Measurements from ENCODE around the gene SMYD5. TPM values are rescaled to one million over a fixed set of nuclear protein-coding genes. Genes with fewer than 3 reads are reported as not detected.
A peak's percentile ranks its signal among the peaks of the same experiment; 100 is the strongest.
"Not testable (repeated sequence)": the region's sequence is repeated elsewhere in the genome, so short reads cannot be mapped to it uniquely, and the experiment has no call there.

Gene SMYD5
- total RNA-seq, 1 experiment from 2014 or later, result 49.4 TPM

- no peaks in the 10 kb centered on the region for H3F3A ChIP-seq (ENCODE audit: low read length, unreplicated experiment)
- H3K9me2 ChIP-seq (replicated peaks; ENCODE audit: low read length), result no peaks in the 10 kb centered on the region
- H3K4me2 ChIP-seq (ENCODE audit: low read length), result no peak overlapping the region
- no TSS peak for BruUV-seq (replicated peaks)
- ChIA-PET POLR2A (ENCODE audit: unreplicated experiment) (no interaction called here), CTCF (interaction anchor here (0.6 kb wide), 1 partner anchor 1450 kb away, joined by 4 read pairs; no protein-coding TSS in a partner anchor)
- intact Hi-C loops (cut with micrococcal nuclease), result no loop called here
- H3K4me3 ChIP-seq (ENCODE audit: low read length), result no peak overlapping the region
- H3K79me2 ChIP-seq (ENCODE audit: low read length), result no peaks in the 10 kb centered on the region
- no peak overlapping the region for H2AFZ ChIP-seq (ENCODE audit: low read length)
- H3K9ac ChIP-seq (ENCODE audit: low read length), result no peak overlapping the region
- H3K9me3 ChIP-seq (ENCODE audit: low read length), result no peaks in the 10 kb centered on the region
- no peak overlapping the region for H3K27ac ChIP-seq (ENCODE audit: low read length)
- no peaks in the 10 kb centered on the region for H3K36me3 ChIP-seq (ENCODE audit: low read depth, low read length)
- no peak for DNase-seq
- TF ChIP-seq EZH2 (IDR thresholded peaks at IDR 0.05; ENCODE audit: low read length, unreplicated experiment) (no peak), EZH2phosphoT487 (IDR thresholded peaks at IDR 0.05; ENCODE audit: borderline replicate concordance, low read length) (no peak)
- H4K20me1 ChIP-seq (ENCODE audit: low read length), result no peaks in the 10 kb centered on the region
- H3K27me3 ChIP-seq (ENCODE audit: low read length), result no peaks in the 10 kb centered on the region
- no peaks in the 10 kb centered on the region for H3K4me1 ChIP-seq (ENCODE audit: insufficient read depth, low read length)
- no peak for ATAC-seq
These were observed 45.8 kb downstream of the SMYD5 start for GRCh38 chr2:73259704-73260337.

DNA sequence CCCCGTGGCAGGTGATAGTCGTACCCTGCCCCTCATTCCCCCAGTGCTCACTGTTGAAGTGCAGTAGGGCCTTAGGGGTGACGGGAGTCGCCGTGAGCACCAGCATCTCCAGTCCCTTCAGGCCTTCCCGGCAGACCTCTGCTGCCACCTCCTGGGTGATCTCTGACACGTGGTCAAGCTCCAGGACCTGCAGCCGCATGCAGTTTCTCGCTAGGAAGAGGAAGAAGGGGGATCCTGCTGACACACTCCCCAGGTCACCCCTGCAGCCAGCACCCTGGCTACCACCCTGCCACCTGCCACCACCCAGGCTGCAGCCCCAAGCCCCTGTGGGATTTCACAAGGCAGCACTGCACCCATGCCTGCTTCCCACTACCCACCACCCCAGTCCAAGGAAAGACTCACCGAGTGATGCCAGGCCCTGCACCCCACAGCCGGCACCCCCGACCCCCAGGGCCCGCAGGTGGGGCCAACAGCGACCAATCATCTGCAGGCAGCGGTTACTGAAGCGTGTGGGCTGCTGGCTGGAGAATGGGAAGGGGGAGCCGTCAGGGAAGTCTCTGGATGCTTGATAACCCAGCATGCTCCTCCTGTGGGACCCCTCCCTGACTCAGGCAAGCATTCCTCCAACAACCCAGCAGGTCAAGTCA lies 46.4 kb downstream of the SMYD5 start:
- TF ChIP-seq, protein P1, sequence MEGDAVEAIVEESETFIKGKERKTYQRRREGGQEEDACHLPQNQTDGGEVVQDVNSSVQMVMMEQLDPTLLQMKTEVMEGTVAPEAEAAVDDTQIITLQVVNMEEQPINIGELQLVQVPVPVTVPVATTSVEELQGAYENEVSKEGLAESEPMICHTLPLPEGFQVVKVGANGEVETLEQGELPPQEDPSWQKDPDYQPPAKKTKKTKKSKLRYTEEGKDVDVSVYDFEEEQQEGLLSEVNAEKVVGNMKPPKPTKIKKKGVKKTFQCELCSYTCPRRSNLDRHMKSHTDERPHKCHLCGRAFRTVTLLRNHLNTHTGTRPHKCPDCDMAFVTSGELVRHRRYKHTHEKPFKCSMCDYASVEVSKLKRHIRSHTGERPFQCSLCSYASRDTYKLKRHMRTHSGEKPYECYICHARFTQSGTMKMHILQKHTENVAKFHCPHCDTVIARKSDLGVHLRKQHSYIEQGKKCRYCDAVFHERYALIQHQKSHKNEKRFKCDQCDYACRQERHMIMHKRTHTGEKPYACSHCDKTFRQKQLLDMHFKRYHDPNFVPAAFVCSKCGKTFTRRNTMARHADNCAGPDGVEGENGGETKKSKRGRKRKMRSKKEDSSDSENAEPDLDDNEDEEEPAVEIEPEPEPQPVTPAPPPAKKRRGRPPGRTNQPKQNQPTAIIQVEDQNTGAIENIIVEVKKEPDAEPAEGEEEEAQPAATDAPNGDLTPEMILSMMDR (conservative IDR thresholded peaks at IDR 0.05; ENCODE audit: low read depth, low read length), result peak; percentile 60
- no peak for TF ChIP-seq EZH2phosphoT487 (IDR thresholded peaks at IDR 0.05; ENCODE audit: borderline replicate concordance, low read length)
- Histone ChIP-seq H3K4me1 (ENCODE audit: insufficient read depth, low read length) (no peaks in the 10 kb centered on the region), H4K20me1 (ENCODE audit: low read length) (no peaks in the 10 kb centered on the region), H3K9ac (ENCODE audit: low read length) (no peak overlapping the region), H3K4me2 (ENCODE audit: low read length) (no peak overlapping the region), H3K27me3 (ENCODE audit: low read length) (no peaks in the 10 kb centered on the region), H3K9me2 (replicated peaks; ENCODE audit: low read length) (no peaks in the 10 kb centered on the region), H3K4me3 (ENCODE audit: low read length) (no peak overlapping the region), H3K36me3 (ENCODE audit: low read depth, low read length) (no peaks in the 10 kb centered on the region), H3K27ac (ENCODE audit: low read length) (no peak overlapping the region), H3K9me3 (ENCODE audit: low read length) (no peaks in the 10 kb centered on the region), H2AFZ (ENCODE audit: low read length) (no peak overlapping the region), H3K79me2 (ENCODE audit: low read length) (no peaks in the 10 kb centered on the region), H3F3A (ENCODE audit: low read length, unreplicated experiment) (no peaks in the 10 kb centered on the region)
- ChIA-PET CTCF (interaction anchor here (0.6 kb wide), 1 partner anchor 1449 kb away, joined by 4 read pairs; no protein-coding TSS in a partner anchor), POLR2A (ENCODE audit: unreplicated experiment) (no interaction called here)
- BruUV-seq (replicated peaks), result no TSS peak
- ATAC-seq (peak; percentile 80), DNase-seq (peak; percentile 58)
- intact Hi-C loops (cut with micrococcal nuclease), result no loop called here

DNA sequence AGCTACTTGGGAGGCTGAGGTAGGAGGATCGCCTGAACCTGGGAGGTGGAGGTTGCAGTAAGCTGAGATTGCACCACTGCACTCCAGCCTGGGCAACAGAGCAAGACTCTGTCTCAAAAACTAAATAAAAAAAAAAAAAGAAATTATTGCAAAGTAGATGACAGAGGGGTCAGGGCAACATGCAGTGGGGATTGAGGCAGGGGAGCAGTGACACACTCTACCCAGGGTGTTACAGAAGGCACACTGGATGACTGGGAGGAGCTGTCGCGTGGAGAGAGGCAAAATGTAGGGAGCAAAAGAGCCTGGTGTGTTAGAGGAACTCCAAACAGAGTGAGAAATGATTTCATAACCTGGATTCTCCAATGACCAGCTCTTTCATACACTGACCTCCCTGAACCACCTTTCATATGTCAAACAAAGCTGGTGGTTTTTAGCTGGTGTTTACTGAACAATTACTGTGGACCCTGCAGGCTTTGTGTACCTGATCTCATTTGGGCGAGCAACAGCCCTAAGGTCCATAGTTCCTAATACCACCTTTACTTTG lies 48.1 kb downstream of the SMYD5 start:
- ATAC-seq (no peak), DNase-seq (no peak)
- intact Hi-C loops (cut with micrococcal nuclease), result no loop called here
- TF ChIP-seq, protein P1 (conservative IDR thresholded peaks at IDR 0.05; ENCODE audit: low read depth, low read length), result no peak
- Histone ChIP-seq H3K79me2 (ENCODE audit: low read length) (0 out of 2 replicates have a peak, but pooled peaks cover 3% of the 10 kb centered on the region), H3K9me3 (ENCODE audit: low read length) (no peaks in the 10 kb centered on the region), H3F3A (ENCODE audit: low read length, unreplicated experiment) (no peaks in the 10 kb centered on the region), H3K27me3 (ENCODE audit: low read length) (no peaks in the 10 kb centered on the region), H3K4me2 (ENCODE audit: low read length) (no peak overlapping the region), H3K4me3 (ENCODE audit: low read length) (no peak overlapping the region), H3K9ac (ENCODE audit: low read length) (no peak overlapping the region), H3K9me2 (replicated peaks; ENCODE audit: low read length) (no peaks in the 10 kb centered on the region), H2AFZ (ENCODE audit: low read length) (no peak overlapping the region), H3K4me1 (ENCODE audit: insufficient read depth, low read length) (0 out of 2 replicates have a peak, but pooled peaks cover 4% of the 10 kb centered on the region), H3K27ac (ENCODE audit: low read length) (no peak overlapping the region), H4K20me1 (ENCODE audit: low read length) (no peaks in the 10 kb centered on the region; the same call in 1 of the 2 replicates), H3K36me3 (ENCODE audit: low read depth, low read length) (no peaks in the 10 kb centered on the region)
- ChIA-PET POLR2A (ENCODE audit: unreplicated experiment) (no interaction called here), CTCF (no interaction called here)
- no TSS peak for BruUV-seq (replicated peaks)

GRCh38 chr2:73262691-73263429 lies 48.8 kb downstream of the SMYD5 start:
- H3K9ac ChIP-seq (ENCODE audit: low read length); H3K27ac ChIP-seq (ENCODE audit: low read length); H4K20me1 ChIP-seq (ENCODE audit: low read length); H3K9me2 ChIP-seq (replicated peaks; ENCODE audit: low read length); H3F3A ChIP-seq (ENCODE audit: low read length, unreplicated experiment); H3K4me1 ChIP-seq (ENCODE audit: insufficient read depth, low read length); BruUV-seq (replicated peaks); DNase-seq; H3K27me3 ChIP-seq (ENCODE audit: low read length); ATAC-seq; H3K79me2 ChIP-seq (ENCODE audit: low read length); H2AFZ ChIP-seq (ENCODE audit: low read length); H3K36me3 ChIP-seq (ENCODE audit: low read depth, low read length); CTCF ChIA-PET; POLR2A ChIA-PET (ENCODE audit: unreplicated experiment); H3K4me2 ChIP-seq (ENCODE audit: low read length); intact Hi-C loops (cut with micrococcal nuclease); H3K9me3 ChIP-seq (ENCODE audit: low read length); H3K4me3 ChIP-seq (ENCODE audit: low read length): not testable (repeated sequence)
